Coronary artery (tissue), 2 donors: ENCODE data around the gene ASCC2.

ENCODE experiments used
- DNase-seq: peaks from one replicate; pipeline ENCODE4 v3.0.0-alpha.2; 2017; ENCODE audit warnings: low spot score
- H3K27ac ChIP-seq, 2 donors: fragments of 200-600 bp; sonication (generic); one replicate each; pipeline ENCODE4 v1.5.1; 2016 to 2019
- H3K4me3 ChIP-seq: fragments of 200-600 bp; sonication (generic); 2 replicates; pipeline ENCODE4 v1.5.1; 2016; ENCODE audit warnings: mild to moderate bottlenecking, moderate library complexity
- TF ChIP-seq, protein P1 (sequence below): fragments of 200-600 bp; sonication (generic); IDR thresholded peaks from one replicate; pipeline ENCODE4 v1.5.1; 2019; ENCODE audit warnings: antibody characterized with exemption

The ASCC2 gene

DNA sequence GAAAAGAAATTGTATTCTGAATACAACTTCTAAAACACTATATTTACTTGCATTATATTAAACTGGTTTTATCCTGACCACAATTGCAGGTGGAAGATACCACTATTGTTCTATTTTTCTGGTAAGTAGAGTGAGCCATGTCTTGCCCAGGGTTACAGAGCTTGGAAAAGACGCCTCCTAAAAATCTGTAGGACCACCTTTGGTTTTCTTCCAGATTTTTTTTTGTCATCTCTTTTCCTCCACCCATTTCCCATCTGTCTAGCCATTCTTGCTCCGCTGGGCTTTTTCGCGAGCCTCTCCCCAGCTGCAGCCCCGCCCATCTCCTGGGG is 44.6 kb upstream of the ASCC2 start:
- peak overlapping the region; percentile 96 for H3K4me3 ChIP-seq
- no peak overlapping the region for H3K27ac ChIP-seq
- no peak for DNase-seq
- TF ChIP-seq, protein P1, sequence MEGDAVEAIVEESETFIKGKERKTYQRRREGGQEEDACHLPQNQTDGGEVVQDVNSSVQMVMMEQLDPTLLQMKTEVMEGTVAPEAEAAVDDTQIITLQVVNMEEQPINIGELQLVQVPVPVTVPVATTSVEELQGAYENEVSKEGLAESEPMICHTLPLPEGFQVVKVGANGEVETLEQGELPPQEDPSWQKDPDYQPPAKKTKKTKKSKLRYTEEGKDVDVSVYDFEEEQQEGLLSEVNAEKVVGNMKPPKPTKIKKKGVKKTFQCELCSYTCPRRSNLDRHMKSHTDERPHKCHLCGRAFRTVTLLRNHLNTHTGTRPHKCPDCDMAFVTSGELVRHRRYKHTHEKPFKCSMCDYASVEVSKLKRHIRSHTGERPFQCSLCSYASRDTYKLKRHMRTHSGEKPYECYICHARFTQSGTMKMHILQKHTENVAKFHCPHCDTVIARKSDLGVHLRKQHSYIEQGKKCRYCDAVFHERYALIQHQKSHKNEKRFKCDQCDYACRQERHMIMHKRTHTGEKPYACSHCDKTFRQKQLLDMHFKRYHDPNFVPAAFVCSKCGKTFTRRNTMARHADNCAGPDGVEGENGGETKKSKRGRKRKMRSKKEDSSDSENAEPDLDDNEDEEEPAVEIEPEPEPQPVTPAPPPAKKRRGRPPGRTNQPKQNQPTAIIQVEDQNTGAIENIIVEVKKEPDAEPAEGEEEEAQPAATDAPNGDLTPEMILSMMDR: no peak

DNA sequence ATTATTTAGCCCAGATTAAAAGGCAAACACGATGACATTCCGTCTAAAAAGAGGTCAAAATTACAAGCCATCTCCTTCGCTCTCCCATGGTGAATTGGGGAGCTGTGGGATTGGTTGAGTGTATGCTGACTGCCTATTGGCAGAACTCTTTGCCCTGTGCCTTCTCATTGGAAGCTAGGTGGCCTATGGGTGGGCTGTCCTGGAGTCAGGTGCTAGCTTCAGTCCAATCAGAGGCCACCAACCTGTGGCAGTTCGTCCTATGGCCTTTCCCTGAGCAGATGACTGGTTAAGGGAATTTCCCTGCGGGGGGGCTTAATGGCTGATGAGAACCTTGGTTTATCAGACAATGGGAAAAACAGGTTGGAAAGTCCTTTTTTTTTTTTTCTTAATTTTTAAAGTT is 41.7 kb upstream of the ASCC2 start:
- H3K27ac ChIP-seq: no peak overlapping the region

GRCh38 chr22:29877620-29878019 is 39.5 kb upstream of the ASCC2 start:
- DNase-seq: no peak
- TF ChIP-seq, protein P1: no peak
- no peak overlapping the region for H3K4me3 ChIP-seq
- no peak overlapping the region for H3K27ac ChIP-seq

More for the DNA sequence above, 41.7 kb upstream of the ASCC2 start:
- TF ChIP-seq, protein P1: no peak
- H3K4me3 ChIP-seq: no peak overlapping the region
- no peak for DNase-seq

DNA sequence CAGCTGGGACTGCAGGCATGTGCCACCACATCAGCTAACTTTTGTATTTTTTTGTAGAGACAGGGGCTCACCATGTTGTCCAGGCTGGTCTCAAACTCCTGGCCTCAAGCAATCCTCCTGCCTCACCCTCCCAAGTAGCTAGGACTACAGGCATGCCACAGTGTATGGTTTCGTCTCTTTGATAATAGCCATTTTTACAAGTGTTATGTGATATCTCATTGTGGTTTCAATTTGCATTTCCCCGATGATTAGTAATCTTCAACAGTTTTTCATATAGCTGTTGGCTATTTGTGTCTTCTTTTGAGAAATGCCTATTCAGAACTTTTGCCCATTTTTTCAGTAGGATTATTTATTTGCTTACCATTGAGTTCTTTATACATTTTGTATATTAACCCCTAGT is 35.9 kb upstream of the ASCC2 start:
- TF ChIP-seq, protein P1: no peak
- Histone ChIP-seq H3K27ac (no peak overlapping the region), H3K4me3 (no peak overlapping the region)
- DNase-seq: no peak

DNA sequence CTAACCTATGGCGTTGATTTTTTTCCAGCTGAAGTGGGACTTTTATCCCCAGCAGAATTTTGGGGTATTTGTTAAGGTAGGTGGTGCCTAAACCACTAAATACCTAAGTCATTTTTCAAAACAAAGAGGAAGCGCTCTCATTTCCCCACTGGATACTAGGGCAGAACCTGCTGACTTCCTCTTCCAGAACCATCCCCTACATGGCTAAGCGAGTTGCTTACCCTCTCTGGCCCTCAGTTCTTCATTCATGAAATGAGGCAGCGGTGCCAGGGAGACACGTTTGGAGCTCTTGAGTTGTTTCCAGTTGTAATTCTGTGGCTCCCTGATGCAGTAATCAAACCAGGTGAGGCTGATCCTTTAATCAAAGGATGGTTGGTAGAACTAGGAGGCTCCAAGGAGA is 34.9 kb upstream of the ASCC2 start:
- TF ChIP-seq, protein P1: no peak
- no peak overlapping the region for H3K4me3 ChIP-seq
- DNase-seq: no peak
- no peak overlapping the region for H3K27ac ChIP-seq

- TF ChIP-seq, protein P1: no peak
- Histone ChIP-seq H3K4me3 (no peak overlapping the region), H3K27ac (no peak overlapping the region)
- DNase-seq: no peak
These were observed 34.2 kb upstream of the ASCC2 start for GRCh38 chr22:29872144-29872893.

GRCh38 chr22:29871684-29872083 is 33.6 kb upstream of the ASCC2 start:
- no peak for DNase-seq
- TF ChIP-seq, protein P1: no peak
- Histone ChIP-seq H3K27ac (no peak overlapping the region), H3K4me3 (no peak overlapping the region)
